Omental fat pad (tissue), 4 donors: ENCODE measurements around the gene CFDP1. TPM values are rescaled to one million over a fixed set of nuclear protein-coding genes. Genes with fewer than 3 reads are reported as not detected.

Experiments
- ATAC-seq: fragments of 150-250 bp; one replicate; pipeline ENCODE4 v1.9.1; 2016; ENCODE audit warnings: mild to moderate bottlenecking, moderate library complexity; ENCODE audit not compliant: low FRiP score
- DNase-seq: peaks from one replicate; pipeline ENCODE4 v3.0.0-alpha.2; 2019; ENCODE audit warnings: low spot score
- CTCF ChIP-seq, 3 donors: fragments of 450-650 bp; IDR thresholded peaks; one replicate each; pipeline ENCODE4 v1.5.1; 2016 to 2017; ENCODE audit warnings: antibody characterized with exemption in 3 of 3, mild to moderate bottlenecking in 3 of 3, moderate library complexity in 2 of 3
- total RNA-seq, 4 donors: library from RNA; depleted of rRNA; stranded (reverse); fragments of >200 nt; gene quantifications; one replicate each; pipeline ENCODE4 v1.1.0, GENCODE V29; 2016

The CFDP1 gene
- total RNA-seq, 4 donors from 2014 or later = 37.5 to 54.4 (median 49.2) TPM

- ATAC-seq (no peak), DNase-seq (no peak)
- TF ChIP-seq CTCF (IDR thresholded peaks at IDR 0.05) = no peak
Measured at GRCh38 chr16:75345711-75346110, 87.6 kb downstream of the CFDP1 start.

GRCh38 chr16:75343941-75344340 is 89.4 kb downstream of the CFDP1 start:
- DNase-seq = no peak
- no peak for ATAC-seq
- TF ChIP-seq CTCF (IDR thresholded peaks at IDR 0.05) = no peak

GRCh38 chr16:75343286-75343685 is 90.0 kb downstream of the CFDP1 start:
- ATAC-seq (no peak), DNase-seq (no peak)
- TF ChIP-seq CTCF (IDR thresholded peaks at IDR 0.05) = no peak

- no peak for TF ChIP-seq CTCF (IDR thresholded peaks at IDR 0.05)
- ATAC-seq = peak; percentile 88
- DNase-seq = no peak
Measured at GRCh38 chr16:75342308-75342811, 90.9 kb downstream of the CFDP1 start.

- no peak for DNase-seq
- ATAC-seq = peak; percentile 7
- no peak for TF ChIP-seq CTCF (IDR thresholded peaks at IDR 0.05)
Measured at GRCh38 chr16:75341564-75342307, 91.6 kb downstream of the CFDP1 start.

GRCh38 chr16:75340741-75341491 is 92.4 kb downstream of the CFDP1 start:
- DNase-seq = no peak
- ATAC-seq = no peak
- no peak for TF ChIP-seq CTCF (IDR thresholded peaks at IDR 0.05)
